H9 (cell line): ENCODE data around the gene ZKSCAN7. TPM values are rescaled to one million over a fixed set of nuclear protein-coding genes. Genes with fewer than 3 reads are reported as not detected.

Experiments
- DNase-seq: peaks from one replicate; pipeline ENCODE4 v3.0.0-alpha.2; 2017
- H2AFZ ChIP-seq: one replicate; pipeline ENCODE4 v1.6.1; 2013; ENCODE audit warnings: mild to moderate bottlenecking, low read length, control low read depth, moderate library complexity
- H2AK5ac ChIP-seq: 2 replicates; pipeline ENCODE4 v1.6.1; 2013; ENCODE audit warnings: low read length, control low read depth, mixed read lengths; ENCODE audit not compliant: insufficient read length
- H2BK120ac ChIP-seq: one replicate; pipeline ENCODE4 v1.6.1; 2013; ENCODE audit warnings: low read depth, mild to moderate bottlenecking, low read length, control low read depth, inconsistent platforms; ENCODE audit not compliant: poor library complexity, severe bottlenecking
- H2BK12ac ChIP-seq: 2 replicates; pipeline ENCODE4 v1.6.1; 2013; ENCODE audit warnings: low read length, control low read depth, mixed read lengths, low read depth; ENCODE audit not compliant: insufficient read length
- H2BK15ac ChIP-seq: 2 replicates; pipeline ENCODE4 v1.6.1; 2013; ENCODE audit warnings: low read depth, low read length, control low read depth
- H2BK20ac ChIP-seq: one replicate; pipeline ENCODE4 v1.6.1; 2013; ENCODE audit warnings: low read depth, mild to moderate bottlenecking, low read length, control low read depth, inconsistent platforms; ENCODE audit not compliant: poor library complexity, severe bottlenecking
- H2BK5ac ChIP-seq: 2 replicates; pipeline ENCODE4 v1.6.1; 2013; ENCODE audit warnings: low read length, control low read depth, mixed read lengths; ENCODE audit not compliant: insufficient read length
- H3K14ac ChIP-seq: 2 replicates; pipeline ENCODE4 v1.6.1; 2013; ENCODE audit warnings: low read length, control low read depth; ENCODE audit not compliant: insufficient read depth
- H3K18ac ChIP-seq: 2 replicates; pipeline ENCODE4 v1.6.1; 2013; ENCODE audit warnings: low read depth, mild to moderate bottlenecking, mixed read lengths, low read length, control low read depth; ENCODE audit not compliant: insufficient read length
- H3K23ac ChIP-seq: 2 replicates; pipeline ENCODE4 v1.6.1; 2013; ENCODE audit warnings: low read length, control low read depth, mixed read lengths, low read depth; ENCODE audit not compliant: insufficient read length
- H3K23me2 ChIP-seq: 2 replicates; pipeline ENCODE4 v1.6.1; 2013; ENCODE audit warnings: low read depth, mild to moderate bottlenecking, mixed read lengths, low read length, control low read depth; ENCODE audit not compliant: insufficient read length, poor library complexity, severe bottlenecking
- H3K27ac ChIP-seq: 2 replicates; pipeline ENCODE4 v1.5.1; 2013; ENCODE audit warnings: low read length, control low read depth, mixed read lengths, low read depth; ENCODE audit not compliant: insufficient read length
- H3K27me3 ChIP-seq: 2 replicates; pipeline ENCODE4 v1.6.1; 2013; ENCODE audit warnings: low read length, control low read depth, inconsistent platforms; ENCODE audit not compliant: insufficient read depth
- H3K4ac ChIP-seq: 2 replicates; pipeline ENCODE4 v1.6.1; 2013; ENCODE audit warnings: low read depth, mild to moderate bottlenecking, control low read depth, inconsistent platforms, low read length, moderate library complexity
- H3K4me1 ChIP-seq: 2 replicates; pipeline ENCODE4 v1.6.1; 2013; ENCODE audit warnings: low read length, control low read depth, inconsistent platforms; ENCODE audit not compliant: insufficient read depth
- H3K4me2 ChIP-seq: 2 replicates; pipeline ENCODE4 v1.6.1; 2013; ENCODE audit warnings: low read length, control low read depth, mixed read lengths; ENCODE audit not compliant: insufficient read length, insufficient read depth
- H3K56ac ChIP-seq: 2 replicates; pipeline ENCODE4 v1.6.1; 2013; ENCODE audit warnings: low read depth, mild to moderate bottlenecking, mixed read lengths, low read length, control low read depth; ENCODE audit not compliant: insufficient read length
- H3K79me1 ChIP-seq: 2 replicates; pipeline ENCODE4 v1.6.1; 2013; ENCODE audit warnings: low read depth, mild to moderate bottlenecking, moderate library complexity, low read length, control low read depth, inconsistent platforms; ENCODE audit not compliant: insufficient read depth, poor library complexity, severe bottlenecking
- H3K79me2 ChIP-seq: 2 replicates; pipeline ENCODE4 v1.6.1; 2013; ENCODE audit warnings: low read length, control low read depth, inconsistent platforms; ENCODE audit not compliant: insufficient read depth
- H3K9ac ChIP-seq: 2 replicates; pipeline ENCODE4 v1.6.1; 2013; ENCODE audit warnings: low read length, control low read depth, mixed read lengths; ENCODE audit not compliant: insufficient read length; ENCODE audit errors: extremely low read depth
- H3K9me3 ChIP-seq: one replicate; pipeline ENCODE4 v1.6.1; 2013; ENCODE audit warnings: low read depth, low read length, inconsistent platforms; ENCODE audit not compliant: control insufficient read depth
- H3T11ph ChIP-seq: one replicate; pipeline ENCODE4 v1.6.1; 2013; ENCODE audit warnings: mild to moderate bottlenecking, low read length, control low read depth, inconsistent platforms
- H4K20me1 ChIP-seq: one replicate; pipeline ENCODE4 v1.6.1; 2013; ENCODE audit not compliant: control insufficient read depth, insufficient read length, insufficient read depth
- H4K5ac ChIP-seq: 2 replicates; pipeline ENCODE4 v1.6.1; 2013; ENCODE audit warnings: low read depth, mild to moderate bottlenecking, mixed read lengths, low read length, control low read depth; ENCODE audit not compliant: insufficient read length
- H4K8ac ChIP-seq: replicated peaks from 2 replicates; pipeline ENCODE4 v1.6.1; 2013; ENCODE audit warnings: low read length, control low read depth, mixed read lengths, low read depth; ENCODE audit not compliant: insufficient read length
- H4K91ac ChIP-seq: 2 replicates; pipeline ENCODE4 v1.6.1; 2013; ENCODE audit warnings: low read depth, mild to moderate bottlenecking, moderate library complexity, mixed read lengths, low read length, control low read depth; ENCODE audit not compliant: insufficient read length
- H3K27ac Mint-ChIP-seq, 3 experiments: 2 replicates in 2 of 3; 3 replicates in 1 of 3; pipeline ENCODE4 v1.8.0; 2020 to 2021; ENCODE audit warnings: mixed read lengths in 3 of 3, mild to moderate bottlenecking in 1 of 3, moderate library complexity in 1 of 3
- H3K27me3 Mint-ChIP-seq: 2 replicates; pipeline ENCODE4 v1.8.0; 2021; ENCODE audit warnings: low read depth, mild to moderate bottlenecking, moderate library complexity, mixed read lengths
- H3K36me3 Mint-ChIP-seq, 3 experiments: 2 replicates in 2 of 3; 3 replicates in 1 of 3; pipeline ENCODE4 v1.8.0; 2020 to 2021; ENCODE audit warnings: low read depth in 3 of 3, mixed read lengths in 3 of 3; ENCODE audit not compliant: insufficient read depth in 1 of 3
- H3K4me1 Mint-ChIP-seq, 2 experiments: 2 replicates each; pipeline ENCODE4 v1.8.0; 2020; ENCODE audit warnings: mixed read lengths in 2 of 2
- H3K4me3 Mint-ChIP-seq, 2 experiments: 2 replicates in 1 of 2; 3 replicates in 1 of 2; pipeline ENCODE4 v1.8.0; 2020 to 2021; ENCODE audit warnings: mild to moderate bottlenecking in 2 of 2, mixed read lengths in 2 of 2, moderate library complexity in 1 of 2
- H3K9me3 Mint-ChIP-seq, 2 experiments: 2 replicates in 1 of 2; 3 replicates in 1 of 2; pipeline ENCODE4 v1.8.0; 2020; ENCODE audit warnings: mild to moderate bottlenecking in 2 of 2, mixed read lengths in 2 of 2, moderate library complexity in 1 of 2
- CTCF ChIP-seq: fragments of 200-600 bp; sonication (generic); conservative IDR thresholded peaks from 3 replicates; pipeline ENCODE4 v1.8.0; 2021; ENCODE audit warnings: antibody characterized with exemption, mild to moderate bottlenecking
- WGBS: extraction: QIAGEN DNeasy Blood & Tissue Kit; methylation state at CpG from one replicate; pipeline ENCODE4 v1.1.7; 2013; ENCODE audit warnings: missing lambda C conversion rate, low lambda C conversion rate, mixed read lengths; ENCODE audit not compliant: insufficient read length; ENCODE audit errors: extremely low coverage; 5-methylcytosine and 5-hydroxymethylcytosine counted together
- total RNA-seq: library from RNA; stranded (reverse); gene quantifications from 2 replicates; pipeline ENCODE4 v1.2.1, GENCODE V29; 2021

The ZKSCAN7 gene
- total RNA-seq, 1 experiment from 2014 or later = 8.7 TPM

- Histone ChIP-seq H3K27me3 (no peaks in the 10 kb centered on the region), H4K91ac (no peak overlapping the region), H4K20me1 (no peaks in the 10 kb centered on the region), H3K79me2 (peaks cover 5% of the 10 kb centered on the region; the same call in 1 of the 2 replicates), H3K56ac (no peak overlapping the region), H3K4ac (no peak overlapping the region), H2BK12ac (no peak overlapping the region), H3K14ac (no peak overlapping the region), H2BK20ac (no peak overlapping the region), H3T11ph (no peak overlapping the region), H3K27ac (no peak overlapping the region), H4K8ac (no peak overlapping the region), H2BK120ac (no peak overlapping the region), H4K5ac (no peak overlapping the region), H3K23ac (no peak overlapping the region), H3K9me3 (no peaks in the 10 kb centered on the region), H3K18ac (no peak overlapping the region), H2AFZ (no peak overlapping the region), H3K23me2 (no peaks in the 10 kb centered on the region), H3K9ac (no peak overlapping the region), H2BK5ac (no peak overlapping the region), H3K4me1 (peaks cover 3% of the 10 kb centered on the region; the same call in 1 of the 2 replicates), H3K79me1 (no peaks in the 10 kb centered on the region), H2BK15ac (no peak overlapping the region), H2AK5ac (no peak overlapping the region), H3K4me2 (no peak overlapping the region)
- H3K36me3 Mint-ChIP-seq = peaks cover 0 to 2% (median 0%) of the 10 kb centered on the region in 3 experiments; a peak in 3 of 7 replicates
- no CpG with 5 or more reads among the region's 3 CpGs for WGBS
- TF ChIP-seq CTCF = no peak
- peaks cover 26 to 28% of the 10 kb centered on the region in 2 experiments for H3K4me1 Mint-ChIP-seq
- no peaks in the 10 kb centered on the region; a peak in 1 of 5 replicates for H3K9me3 Mint-ChIP-seq
- 0 out of 7 replicates have a peak overlapping the region, but pooled peaks of 1 of the 3 experiments have one; percentile 41 for H3K27ac Mint-ChIP-seq
- DNase-seq = no peak
- H3K27me3 Mint-ChIP-seq = no peaks in the 10 kb centered on the region
- 0 out of 5 replicates have a peak overlapping the region, but pooled peaks of 1 of the 2 experiments have one; percentile 9 for H3K4me3 Mint-ChIP-seq
Measured at GRCh38 chr3:44513513-44513912, 41.5 kb upstream of the ZKSCAN7 start.
